Activated CD4-positive, alpha-beta T cell treated with anti-CD3 and anti-CD28 coated beads for 48 hours (primary cell): ENCODE measurements around the gene REV3L.

Experiments
- DNase-seq: peaks from one replicate; pipeline ENCODE4 v3.0.0-alpha.2; 2020

The REV3L gene

DNA sequence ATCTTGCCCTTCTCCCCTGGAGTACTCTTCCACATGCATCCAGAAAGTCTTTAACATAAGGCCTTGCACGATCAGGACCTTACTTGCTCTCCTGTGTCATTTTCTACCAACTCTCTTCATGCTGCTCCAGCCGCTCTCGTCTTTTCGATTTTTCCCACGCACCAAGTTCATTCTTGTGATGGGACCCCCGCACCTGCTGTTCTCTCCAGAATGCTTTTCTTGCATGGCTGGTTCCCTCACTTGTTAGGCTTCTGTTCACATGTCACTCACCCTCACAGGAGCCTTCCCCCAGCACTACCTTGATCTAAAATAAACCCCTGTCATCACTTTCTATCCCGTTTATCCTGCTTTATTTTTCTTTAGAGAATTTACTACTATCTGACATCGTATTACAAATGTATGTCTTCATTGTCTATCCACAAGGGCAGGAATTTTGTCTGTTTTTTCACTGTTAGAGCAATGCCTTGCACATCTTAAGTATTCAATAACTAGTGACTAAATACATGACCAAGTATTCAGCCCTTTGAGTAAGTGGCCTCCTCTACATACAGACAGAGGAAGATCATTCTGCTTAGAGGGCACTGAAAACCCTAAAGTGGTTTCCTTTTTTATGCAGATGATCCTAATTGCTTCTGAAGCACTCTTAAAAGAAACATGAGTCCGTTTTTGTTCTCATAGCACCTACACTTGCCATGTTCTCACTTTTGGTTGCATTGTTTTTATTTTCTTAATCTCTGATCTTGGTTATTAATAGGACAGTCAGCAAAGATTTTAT is 228.8 kb downstream of the REV3L start:
- DNase-seq = no peak

DNA sequence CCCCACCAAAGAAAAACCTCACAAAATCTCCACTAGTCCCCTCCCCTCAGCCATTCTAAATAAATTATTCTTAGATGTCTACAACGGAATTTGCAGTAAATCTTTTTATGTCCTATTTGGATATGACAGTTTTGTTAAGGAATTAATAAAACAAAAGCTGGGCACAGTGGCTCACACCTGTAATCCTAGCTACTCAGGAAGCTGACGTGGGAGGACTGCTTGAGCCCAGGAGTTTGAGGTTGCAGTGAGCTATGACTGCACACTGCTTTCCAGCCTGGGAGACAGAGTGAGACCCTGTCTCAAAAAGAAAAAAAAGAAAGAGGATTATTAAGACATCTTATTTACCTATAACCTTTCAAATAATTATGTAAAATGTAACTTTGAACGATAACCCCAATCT is 230.3 kb downstream of the REV3L start:
- DNase-seq = no peak

DNA sequence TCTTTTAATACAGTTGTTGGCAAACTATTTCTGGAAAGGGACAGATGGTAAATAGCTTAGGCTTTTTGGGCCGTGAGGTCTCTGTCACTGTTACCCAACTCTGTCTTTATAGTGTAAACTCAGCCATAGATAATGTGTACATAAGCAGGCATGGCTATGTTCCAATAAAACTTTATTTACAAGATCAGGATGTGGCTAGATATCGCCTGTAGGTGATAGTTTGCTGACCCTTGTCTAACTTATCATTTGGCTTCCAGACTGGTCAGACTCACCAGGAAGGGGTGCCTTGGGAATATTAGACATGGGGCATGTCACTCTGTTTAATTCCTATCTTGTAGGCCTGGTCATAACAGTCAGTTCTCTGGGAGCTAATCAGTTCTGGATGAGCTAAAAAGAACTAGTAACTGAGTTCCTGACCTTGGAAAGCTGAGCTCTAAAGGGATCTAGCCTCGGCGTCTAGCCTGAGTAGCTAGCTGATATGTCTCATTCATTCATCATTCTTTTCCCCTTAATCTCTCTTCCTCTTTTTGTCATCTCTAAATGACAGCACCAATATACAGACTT is 232.1 kb downstream of the REV3L start:
- no peak for DNase-seq
